A549 (cell line): Measurements from ENCODE around the gene ADRB1. TPM values are rescaled to one million over a fixed set of nuclear protein-coding genes. Genes with fewer than 3 reads are reported as not detected.

Experiments
- ATAC-seq, 2 experiments: fragments of 200-7000 bp in 1 of 2; fragments of >200 bp in 1 of 2; cut with Nextera tagmentation in 1 of 2; cut with Tn5 transposase in 1 of 2; 3 replicates each; pipeline versions ENCODE4 v1.8.0 to v1.9.1; 2018 to 2020; ENCODE audit warnings: mild to moderate bottlenecking in 1 of 2, moderate library complexity in 1 of 2
- CTCF ChIA-PET: fragments of 300-600 bp; sonication (Branson Sonifier 250); formaldehyde crosslinking; extraction: SDS; loops from one replicate; lab custom pipeline; 2021; ENCODE audit warnings: antibody characterized with exemption, inconsistent platforms; lab: Yijun Ruan, JAX
- POLR2A ChIA-PET: fragments of 350-600 bp; formaldehyde crosslinking; extraction: SDS; loops from one replicate; lab custom pipeline; 2021; ENCODE audit warnings: antibody characterized with exemption, inconsistent platforms; lab: Yijun Ruan, JAX
- DNase-seq, 2 experiments: peaks; one replicate each; pipeline versions ENCODE4 v3.0.0 to v3.0.0-alpha.2; 2011 to 2016; ENCODE audit warnings: low read depth in 1 of 2, low spot score in 1 of 2
- FAIRE-seq: peaks from 2 replicates; lab custom pipeline; 2011; peaks lifted over from hg19 to GRCh38; lab: Jason Lieb, UNC
- H3K27ac ChIP-seq, 2 experiments: fragments of >200 bp; sonication (Bioruptor Twin); formaldehyde crosslinking; 3 replicates each; pipeline ENCODE4 v1.5.1; 2016 to 2017
- H3K4me1 ChIP-seq: fragments of >200 bp; sonication (Bioruptor Twin); formaldehyde crosslinking; 3 replicates; pipeline ENCODE4 v1.6.1; 2016
- H3K4me2 ChIP-seq: fragments of >200 bp; sonication (Bioruptor Twin); formaldehyde crosslinking; 3 replicates; pipeline ENCODE4 v1.6.1; 2016
- H3K4me3 ChIP-seq: fragments of >200 bp; sonication (Bioruptor Twin); formaldehyde crosslinking; 3 replicates; pipeline ENCODE4 v1.5.1; 2016
- H3K9me3 ChIP-seq: fragments of >200 bp; sonication (Bioruptor Twin); formaldehyde crosslinking; 3 replicates; pipeline ENCODE4 v1.6.1; 2016
- BCL3 ChIP-seq: fragments of >200 bp; sonication (Bioruptor Twin); formaldehyde crosslinking; IDR thresholded peaks from 3 replicates; pipeline ENCODE4 v1.6.1; 2016
- CBX8 ChIP-seq: fragments of 200-600 bp; sonication (generic); IDR thresholded peaks from 2 replicates; pipeline ENCODE4 v1.6.1; 2016
- CEBPB ChIP-seq, 2 experiments: fragments of >200 bp in 1 of 2; sonication (Bioruptor Twin) in 1 of 2; formaldehyde crosslinking in 1 of 2; IDR thresholded peaks; 2 replicates each; pipeline ENCODE4 v1.6.1; 2012 to 2016
- E2F6 ChIP-seq: IDR thresholded peaks from 2 replicates; pipeline ENCODE4 v1.6.1; 2012; ENCODE audit warnings: low read depth, borderline replicate concordance
- GATA3 ChIP-seq: IDR thresholded peaks from 2 replicates; pipeline ENCODE4 v1.6.1; 2012; ENCODE audit warnings: borderline replicate concordance
- HEYL ChIP-seq: fragments of 250-450 bp; sonication (Bioruptor Pico); IDR thresholded peaks from 2 replicates; pipeline ENCODE4 v1.8.0; 2021; ENCODE audit warnings: mild to moderate bottlenecking, moderate library complexity
- KDM1A ChIP-seq: fragments of 200-600 bp; sonication (generic); IDR thresholded peaks from 2 replicates; pipeline ENCODE4 v1.6.1; 2016; ENCODE audit warnings: low read depth, mild to moderate bottlenecking
- MAZ ChIP-seq: fragments of 150-350 bp; IDR thresholded peaks from 2 replicates; pipeline ENCODE4 v1.6.1; 2014; ENCODE audit warnings: antibody characterized with exemption, low read depth, low read length, borderline replicate concordance
- NR3C1 ChIP-seq: fragments of >200 bp; sonication (Bioruptor Twin); formaldehyde crosslinking; IDR thresholded peaks from 3 replicates; pipeline ENCODE4 v1.6.1; 2017
- PBX3 ChIP-seq: IDR thresholded peaks from 2 replicates; pipeline ENCODE4 v1.6.1; 2012
- PHF8 ChIP-seq: fragments of 200-600 bp; sonication (generic); IDR thresholded peaks from 2 replicates; pipeline ENCODE4 v1.6.1; 2016; ENCODE audit warnings: low read depth, mild to moderate bottlenecking, antibody characterized with exemption, moderate library complexity, borderline replicate concordance
- POLR2AphosphoS2 ChIP-seq: conservative IDR thresholded peaks from 2 replicates; pipeline ENCODE4 v1.6.1; 2012; ENCODE audit warnings: low read length, improper control_type of control experiment, inconsistent platforms
- RCOR1 ChIP-seq: fragments of 150-350 bp; IDR thresholded peaks from 2 replicates; pipeline ENCODE4 v1.6.1; 2014; ENCODE audit warnings: antibody characterized with exemption, low read length, low read depth
- REST ChIP-seq: fragments of 200-600 bp; sonication (generic); IDR thresholded peaks from 2 replicates; pipeline ENCODE4 v1.6.1; 2016; ENCODE audit warnings: antibody characterized with exemption, mild to moderate bottlenecking, moderate library complexity
- SMC3 ChIP-seq: fragments of >200 bp; sonication (Bioruptor Twin); formaldehyde crosslinking; IDR thresholded peaks from 3 replicates; pipeline ENCODE4 v1.6.1; 2018; ENCODE audit warnings: inconsistent platforms
- USF2 ChIP-seq: fragments of 450-650 bp; IDR thresholded peaks from 2 replicates; pipeline ENCODE4 v1.6.1; 2014; ENCODE audit warnings: antibody characterized with exemption
- WGBS: methylation state at CpG from one replicate; pipeline ENCODE4 v1.1.6; 2017; ENCODE audit errors: missing lambda C conversion rate; 5-methylcytosine and 5-hydroxymethylcytosine counted together
- polyA plus RNA-seq, 4 experiments: library from polyadenylated mRNA; depleted of rRNA in 3 of 4; stranded (reverse); fragments of >200 nt; fragmentation: RNase III in 1 of 4; extraction: RNeasy Plus Mini Kit Qiagen cat#74134 plus additional on column Dnase treatment in 1 of 4; gene quantifications; 2 replicates in 3 of 4; 3 replicates in 1 of 4; pipeline ENCODE4 v1.2.3, GENCODE V29; 2011 to 2017

ADRB1 gene
- polyA plus RNA-seq, 2 of the 4 experiments (the other 2 are of a cell fraction), result 0.58 to 0.75 TPM

GRCh38 chr10:114057855-114058254, 14.2 kb downstream of the ADRB1 start:
- WGBS, result 78% methylated on average over 2 of the region's 2 CpGs
- FAIRE-seq (no peak), ATAC-seq (no peak), DNase-seq (no peak)
- Histone ChIP-seq H3K27ac (no peak overlapping the region), H3K4me1 (peaks cover 6% of the 10 kb centered on the region; the same call in 1 of the 3 replicates), H3K4me3 (no peak overlapping the region), H3K9me3 (no peaks in the 10 kb centered on the region), H3K4me2 (no peak overlapping the region)
- ChIA-PET POLR2A (no interaction called here), CTCF (no interaction called here)
- TF ChIP-seq CEBPB (IDR thresholded peaks at IDR 0.05) (no peak), USF2 (no peak), MAZ (no peak), GATA3 (no peak), POLR2AphosphoS2 (no peak)

GRCh38 chr10:114058297-114058696, 14.6 kb downstream of the ADRB1 start:
- ChIA-PET CTCF (no interaction called here), POLR2A (no interaction called here)
- Histone ChIP-seq H3K4me1 (peaks cover 6% of the 10 kb centered on the region; the same call in 1 of the 3 replicates), H3K9me3 (no peaks in the 10 kb centered on the region), H3K4me2 (no peak overlapping the region), H3K4me3 (no peak overlapping the region), H3K27ac (no peak overlapping the region)
- WGBS, result 79% methylated on average over 1 of the region's 1 CpG
- FAIRE-seq, result no peak
- no peak for ATAC-seq
- TF ChIP-seq BCL3 (no peak), CBX8 (no peak)
- TF ChIP-seq, all 56 proteins: peak for 0
- DNase-seq, result no peak

- H3K4me2 ChIP-seq, result no peak overlapping the region
- no peaks in the 10 kb centered on the region for H3K9me3 ChIP-seq
- TF ChIP-seq KDM1A, result no peak
- TF ChIP-seq HEYL (CRISPR knock-in tag), result no peak
- TF ChIP-seq NR3C1, result no peak
- TF ChIP-seq RCOR1, result no peak
- ATAC-seq (no peak), DNase-seq (no peak), FAIRE-seq (no peak)
- ChIA-PET CTCF (interaction anchor here (1.1 to 1.7 kb wide), 2 partner anchors 10 to 43 kb away, joined by 4 to 8 read pairs; no protein-coding TSS in a partner anchor), POLR2A (no interaction called here)
- H3K27ac ChIP-seq, result no peak overlapping the region
- no peak overlapping the region for H3K4me3 ChIP-seq
- peaks cover 6% of the 10 kb centered on the region; the same call in 1 of the 3 replicates for H3K4me1 ChIP-seq
Measured at GRCh38 chr10:114059561-114059960, 15.9 kb downstream of the ADRB1 start.

- 84% methylated on average over 2 of the region's 2 CpGs for WGBS
- POLR2A ChIA-PET, result no interaction called here
- no peak for TF ChIP-seq REST
- TF ChIP-seq PHF8, result no peak
- no peak for TF ChIP-seq SMC3
- no peak for TF ChIP-seq PBX3
- TF ChIP-seq E2F6, result no peak
- TF ChIP-seq KDM1A, result no peak
- no peak for TF ChIP-seq HEYL (CRISPR knock-in tag)
- no peak overlapping the region for H3K4me2 ChIP-seq
- no peak overlapping the region for H3K27ac ChIP-seq
- CTCF ChIA-PET, result interaction anchor here (1.1 to 1.7 kb wide), 2 partner anchors 9 to 42 kb away, joined by 4 to 8 read pairs; no protein-coding TSS in a partner anchor
- no peak for FAIRE-seq
- H3K9me3 ChIP-seq, result no peaks in the 10 kb centered on the region
- peaks cover 6% of the 10 kb centered on the region; the same call in 1 of the 3 replicates for H3K4me1 ChIP-seq
- no peak overlapping the region for H3K4me3 ChIP-seq
- no peak for ATAC-seq
- no peak for DNase-seq
Measured at GRCh38 chr10:114060456-114060855, 16.8 kb downstream of the ADRB1 start.
